K562 (cell line): ENCODE results near the gene NOSTRIN. TPM values are rescaled to one million over a fixed set of nuclear protein-coding genes. Genes with fewer than 3 reads are reported as not detected.

Experiments used
- CSDE1 ChIP-seq, 2 experiments: fragments of 450-650 bp; IDR thresholded peaks; 2 replicates each; pipeline ENCODE4 v1.6.1; 2016; ENCODE audit warnings: mild to moderate bottlenecking in 1 of 2
- GABPB2 ChIP-seq: fragments of 250-450 bp; sonication (Bioruptor Pico); conservative IDR thresholded peaks from 2 replicates; pipeline ENCODE4 v1.5.1; 2021; ENCODE audit warnings: mild to moderate bottlenecking
- SIN3B ChIP-seq: fragments of 450-650 bp; IDR thresholded peaks from 2 replicates; pipeline ENCODE4 v1.6.1; 2017; ENCODE audit warnings: low read depth, mild to moderate bottlenecking, moderate library complexity
- ZNF146 ChIP-seq: IDR thresholded peaks from one replicate; pipeline ENCODE4 v1.6.1; 2018; ENCODE audit warnings: missing compliant biosample characterization; ENCODE audit not compliant: unreplicated experiment
- ZNF3 ChIP-seq: fragments of 250-450 bp; sonication (Bioruptor Pico); IDR thresholded peaks from 2 replicates; pipeline ENCODE4 v1.5.0; 2021; ENCODE audit warnings: mild to moderate bottlenecking, moderate library complexity
- ZNF76 ChIP-seq: fragments of 250-450 bp; sonication (Bioruptor Pico); IDR thresholded peaks from 2 replicates; pipeline ENCODE4 v1.4.0; 2020; ENCODE audit warnings: mild to moderate bottlenecking, moderate library complexity, borderline replicate concordance
- ZSCAN32 ChIP-seq: fragments of 450-650 bp; formaldehyde crosslinking; IDR thresholded peaks from 2 replicates; pipeline ENCODE4 v1.4.0; 2020; ENCODE audit warnings: mild to moderate bottlenecking, moderate library complexity
- polyA plus RNA-seq, 8 experiments: library from polyadenylated mRNA; depleted of rRNA in 4 of 8; stranded (reverse) in 5 of 8; unstranded in 3 of 8; fragments of >200 nt; fragmentation: Nextera tagmentation in 2 of 8; fragmentation: Illumina TruSeq in 1 of 8; extraction: Ambion mirVana in 2 of 8; extraction: Trizol in 1 of 8; gene quantifications; 2 replicates each; pipeline versions ENCODE4 v1.2.1 to v1.2.3, GENCODE V29; 2011 to 2014; ENCODE audit warnings: inconsistent platforms in 1 of 8, missing spikeins in 1 of 8
- total RNA-seq, 7 experiments: library from RNA; depleted of rRNA in 6 of 7; stranded (reverse); fragments of >200 nt in 6 of 7; fragmentation: Illumina TruSeq in 2 of 7; extraction: Trizol in 2 of 7; gene quantifications; 2 replicates each; pipeline versions ENCODE4 v1.2.1 to v1.2.3, GENCODE V29; 2011 to 2021; ENCODE audit warnings: low replicate concordance in 1 of 7
- TF ChIP-seq, protein P1 (sequence below): fragments of 150-350 bp; IDR thresholded peaks from 2 replicates; pipeline ENCODE4 v1.6.1; 2014; ENCODE audit warnings: low read depth, mild to moderate bottlenecking, low read length, borderline replicate concordance
- TF ChIP-seq, protein P2 (sequence below): fragments of 250-450 bp; sonication (Bioruptor Pico); IDR thresholded peaks from 2 replicates; pipeline ENCODE4 v1.8.0; 2021; ENCODE audit warnings: mild to moderate bottlenecking, moderate library complexity
- TF ChIP-seq, protein P3 (sequence below): sonication (generic); formaldehyde crosslinking; IDR thresholded peaks from 2 replicates; pipeline ENCODE4 v1.8.0; 2023; ENCODE audit warnings: mild to moderate bottlenecking, missing genetic modification reagents
- TF ChIP-seq, protein P4 (sequence below): fragments of 450-650 bp; formaldehyde crosslinking; IDR thresholded peaks from 2 replicates; pipeline ENCODE4 v1.4.0; 2020; ENCODE audit warnings: mild to moderate bottlenecking, moderate library complexity
- TF ChIP-seq, protein P5 (sequence below): fragments of 450-650 bp; IDR thresholded peaks from 2 replicates; pipeline ENCODE4 v1.7.0; 2016; ENCODE audit warnings: borderline replicate concordance
- TF ChIP-seq, protein P6 (sequence below): fragments of 250-450 bp; sonication (Bioruptor Pico); IDR thresholded peaks from 2 replicates; pipeline ENCODE4 v1.5.0; 2021

Gene NOSTRIN
- total and polyA plus RNA-seq, 9 of the 15 experiments (the other 6 are each of a cell fraction or from before 2014, with no cell fraction given), result 26.7 to 82.9 (median 56.3) TPM

DNA sequence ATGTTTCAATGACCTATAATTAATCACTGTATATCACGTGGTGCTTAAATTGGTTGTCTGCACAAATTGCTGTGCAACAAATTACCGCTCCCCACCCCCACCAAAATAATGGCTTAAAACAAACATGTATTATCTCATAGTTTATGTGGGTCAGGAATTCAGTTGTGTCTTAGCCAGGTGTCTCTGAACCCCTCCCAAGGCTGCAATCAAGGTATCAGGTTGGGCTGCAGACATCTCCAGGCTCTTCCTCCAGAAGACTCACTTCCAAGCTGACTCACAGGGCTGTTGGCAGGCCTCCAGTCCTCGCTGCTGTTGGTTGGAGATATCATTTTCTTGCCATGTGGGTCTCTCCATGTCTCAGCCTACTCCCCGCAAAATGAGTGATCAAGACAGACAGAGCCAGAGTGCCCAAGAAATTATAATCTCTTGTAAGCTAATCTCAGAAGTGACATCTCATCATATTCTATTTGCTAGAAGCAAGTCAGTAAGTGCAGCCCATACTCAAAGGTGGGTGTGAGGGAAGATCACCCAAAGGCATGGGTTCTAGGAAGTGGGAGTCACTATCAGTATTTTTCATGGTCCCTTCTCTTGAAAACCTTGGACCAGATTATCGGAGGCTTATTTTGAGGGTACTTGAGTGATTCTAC lies 49.4 kb downstream of the NOSTRIN start (continued):
- TF ChIP-seq, protein P1, sequence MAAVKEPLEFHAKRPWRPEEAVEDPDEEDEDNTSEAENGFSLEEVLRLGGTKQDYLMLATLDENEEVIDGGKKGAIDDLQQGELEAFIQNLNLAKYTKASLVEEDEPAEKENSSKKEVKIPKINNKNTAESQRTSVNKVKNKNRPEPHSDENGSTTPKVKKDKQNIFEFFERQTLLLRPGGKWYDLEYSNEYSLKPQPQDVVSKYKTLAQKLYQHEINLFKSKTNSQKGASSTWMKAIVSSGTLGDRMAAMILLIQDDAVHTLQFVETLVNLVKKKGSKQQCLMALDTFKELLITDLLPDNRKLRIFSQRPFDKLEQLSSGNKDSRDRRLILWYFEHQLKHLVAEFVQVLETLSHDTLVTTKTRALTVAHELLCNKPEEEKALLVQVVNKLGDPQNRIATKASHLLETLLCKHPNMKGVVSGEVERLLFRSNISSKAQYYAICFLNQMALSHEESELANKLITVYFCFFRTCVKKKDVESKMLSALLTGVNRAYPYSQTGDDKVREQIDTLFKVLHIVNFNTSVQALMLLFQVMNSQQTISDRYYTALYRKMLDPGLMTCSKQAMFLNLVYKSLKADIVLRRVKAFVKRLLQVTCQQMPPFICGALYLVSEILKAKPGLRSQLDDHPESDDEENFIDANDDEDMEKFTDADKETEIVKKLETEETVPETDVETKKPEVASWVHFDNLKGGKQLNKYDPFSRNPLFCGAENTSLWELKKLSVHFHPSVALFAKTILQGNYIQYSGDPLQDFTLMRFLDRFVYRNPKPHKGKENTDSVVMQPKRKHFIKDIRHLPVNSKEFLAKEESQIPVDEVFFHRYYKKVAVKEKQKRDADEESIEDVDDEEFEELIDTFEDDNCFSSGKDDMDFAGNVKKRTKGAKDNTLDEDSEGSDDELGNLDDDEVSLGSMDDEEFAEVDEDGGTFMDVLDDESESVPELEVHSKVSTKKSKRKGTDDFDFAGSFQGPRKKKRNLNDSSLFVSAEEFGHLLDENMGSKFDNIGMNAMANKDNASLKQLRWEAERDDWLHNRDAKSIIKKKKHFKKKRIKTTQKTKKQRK, result no peak
- no peak for TF ChIP-seq ZNF146 (CRISPR knock-in tag)
- TF ChIP-seq ZNF76 (CRISPR knock-in tag), result no peak
- TF ChIP-seq CSDE1 (IDR thresholded peaks at IDR 0.05), result no peak
- 0 out of 2 replicates have a peak, but pooled peaks have one; percentile 13 for TF ChIP-seq SIN3B
- TF ChIP-seq, protein P2, sequence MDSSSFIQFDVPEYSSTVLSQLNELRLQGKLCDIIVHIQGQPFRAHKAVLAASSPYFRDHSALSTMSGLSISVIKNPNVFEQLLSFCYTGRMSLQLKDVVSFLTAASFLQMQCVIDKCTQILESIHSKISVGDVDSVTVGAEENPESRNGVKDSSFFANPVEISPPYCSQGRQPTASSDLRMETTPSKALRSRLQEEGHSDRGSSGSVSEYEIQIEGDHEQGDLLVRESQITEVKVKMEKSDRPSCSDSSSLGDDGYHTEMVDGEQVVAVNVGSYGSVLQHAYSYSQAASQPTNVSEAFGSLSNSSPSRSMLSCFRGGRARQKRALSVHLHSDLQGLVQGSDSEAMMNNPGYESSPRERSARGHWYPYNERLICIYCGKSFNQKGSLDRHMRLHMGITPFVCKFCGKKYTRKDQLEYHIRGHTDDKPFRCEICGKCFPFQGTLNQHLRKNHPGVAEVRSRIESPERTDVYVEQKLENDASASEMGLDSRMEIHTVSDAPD (CRISPR knock-in tag), result no peak
- TF ChIP-seq ZNF3 (CRISPR knock-in tag), result no peak
- TF ChIP-seq, protein P3, sequence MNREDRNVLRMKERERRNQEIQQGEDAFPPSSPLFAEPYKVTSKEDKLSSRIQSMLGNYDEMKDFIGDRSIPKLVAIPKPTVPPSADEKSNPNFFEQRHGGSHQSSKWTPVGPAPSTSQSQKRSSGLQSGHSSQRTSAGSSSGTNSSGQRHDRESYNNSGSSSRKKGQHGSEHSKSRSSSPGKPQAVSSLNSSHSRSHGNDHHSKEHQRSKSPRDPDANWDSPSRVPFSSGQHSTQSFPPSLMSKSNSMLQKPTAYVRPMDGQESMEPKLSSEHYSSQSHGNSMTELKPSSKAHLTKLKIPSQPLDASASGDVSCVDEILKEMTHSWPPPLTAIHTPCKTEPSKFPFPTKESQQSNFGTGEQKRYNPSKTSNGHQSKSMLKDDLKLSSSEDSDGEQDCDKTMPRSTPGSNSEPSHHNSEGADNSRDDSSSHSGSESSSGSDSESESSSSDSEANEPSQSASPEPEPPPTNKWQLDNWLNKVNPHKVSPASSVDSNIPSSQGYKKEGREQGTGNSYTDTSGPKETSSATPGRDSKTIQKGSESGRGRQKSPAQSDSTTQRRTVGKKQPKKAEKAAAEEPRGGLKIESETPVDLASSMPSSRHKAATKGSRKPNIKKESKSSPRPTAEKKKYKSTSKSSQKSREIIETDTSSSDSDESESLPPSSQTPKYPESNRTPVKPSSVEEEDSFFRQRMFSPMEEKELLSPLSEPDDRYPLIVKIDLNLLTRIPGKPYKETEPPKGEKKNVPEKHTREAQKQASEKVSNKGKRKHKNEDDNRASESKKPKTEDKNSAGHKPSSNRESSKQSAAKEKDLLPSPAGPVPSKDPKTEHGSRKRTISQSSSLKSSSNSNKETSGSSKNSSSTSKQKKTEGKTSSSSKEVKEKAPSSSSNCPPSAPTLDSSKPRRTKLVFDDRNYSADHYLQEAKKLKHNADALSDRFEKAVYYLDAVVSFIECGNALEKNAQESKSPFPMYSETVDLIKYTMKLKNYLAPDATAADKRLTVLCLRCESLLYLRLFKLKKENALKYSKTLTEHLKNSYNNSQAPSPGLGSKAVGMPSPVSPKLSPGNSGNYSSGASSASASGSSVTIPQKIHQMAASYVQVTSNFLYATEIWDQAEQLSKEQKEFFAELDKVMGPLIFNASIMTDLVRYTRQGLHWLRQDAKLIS (CRISPR knock-in tag), result 0 out of 2 replicates have a peak, but pooled peaks have one; percentile 17
- TF ChIP-seq, protein P4, sequence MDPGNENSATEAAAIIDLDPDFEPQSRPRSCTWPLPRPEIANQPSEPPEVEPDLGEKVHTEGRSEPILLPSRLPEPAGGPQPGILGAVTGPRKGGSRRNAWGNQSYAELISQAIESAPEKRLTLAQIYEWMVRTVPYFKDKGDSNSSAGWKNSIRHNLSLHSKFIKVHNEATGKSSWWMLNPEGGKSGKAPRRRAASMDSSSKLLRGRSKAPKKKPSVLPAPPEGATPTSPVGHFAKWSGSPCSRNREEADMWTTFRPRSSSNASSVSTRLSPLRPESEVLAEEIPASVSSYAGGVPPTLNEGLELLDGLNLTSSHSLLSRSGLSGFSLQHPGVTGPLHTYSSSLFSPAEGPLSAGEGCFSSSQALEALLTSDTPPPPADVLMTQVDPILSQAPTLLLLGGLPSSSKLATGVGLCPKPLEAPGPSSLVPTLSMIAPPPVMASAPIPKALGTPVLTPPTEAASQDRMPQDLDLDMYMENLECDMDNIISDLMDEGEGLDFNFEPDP (CRISPR knock-in tag), result no peak
- TF ChIP-seq GABPB2 (CRISPR knock-in tag), result no peak
- TF ChIP-seq, protein P5, sequence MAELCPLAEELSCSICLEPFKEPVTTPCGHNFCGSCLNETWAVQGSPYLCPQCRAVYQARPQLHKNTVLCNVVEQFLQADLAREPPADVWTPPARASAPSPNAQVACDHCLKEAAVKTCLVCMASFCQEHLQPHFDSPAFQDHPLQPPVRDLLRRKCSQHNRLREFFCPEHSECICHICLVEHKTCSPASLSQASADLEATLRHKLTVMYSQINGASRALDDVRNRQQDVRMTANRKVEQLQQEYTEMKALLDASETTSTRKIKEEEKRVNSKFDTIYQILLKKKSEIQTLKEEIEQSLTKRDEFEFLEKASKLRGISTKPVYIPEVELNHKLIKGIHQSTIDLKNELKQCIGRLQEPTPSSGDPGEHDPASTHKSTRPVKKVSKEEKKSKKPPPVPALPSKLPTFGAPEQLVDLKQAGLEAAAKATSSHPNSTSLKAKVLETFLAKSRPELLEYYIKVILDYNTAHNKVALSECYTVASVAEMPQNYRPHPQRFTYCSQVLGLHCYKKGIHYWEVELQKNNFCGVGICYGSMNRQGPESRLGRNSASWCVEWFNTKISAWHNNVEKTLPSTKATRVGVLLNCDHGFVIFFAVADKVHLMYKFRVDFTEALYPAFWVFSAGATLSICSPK, result no peak
- TF ChIP-seq ZSCAN32 (CRISPR knock-in tag), result no peak
- TF ChIP-seq, protein P6, sequence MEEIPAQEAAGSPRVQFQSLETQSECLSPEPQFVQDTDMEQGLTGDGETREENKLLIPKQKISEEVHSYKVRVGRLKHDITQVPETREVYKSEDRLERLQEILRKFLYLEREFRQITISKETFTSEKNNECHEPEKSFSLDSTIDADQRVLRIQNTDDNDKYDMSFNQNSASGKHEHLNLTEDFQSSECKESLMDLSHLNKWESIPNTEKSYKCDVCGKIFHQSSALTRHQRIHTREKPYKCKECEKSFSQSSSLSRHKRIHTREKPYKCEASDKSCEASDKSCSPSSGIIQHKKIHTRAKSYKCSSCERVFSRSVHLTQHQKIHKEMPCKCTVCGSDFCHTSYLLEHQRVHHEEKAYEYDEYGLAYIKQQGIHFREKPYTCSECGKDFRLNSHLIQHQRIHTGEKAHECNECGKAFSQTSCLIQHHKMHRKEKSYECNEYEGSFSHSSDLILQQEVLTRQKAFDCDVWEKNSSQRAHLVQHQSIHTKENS (CRISPR knock-in tag), result no peak
